A549 treated with DMSO at 1 μM for 4 hours (cell line): ENCODE measurements around the gene GNG8. TPM values are rescaled to one million over a fixed set of nuclear protein-coding genes. Genes with fewer than 3 reads are reported as not detected.

Source experiments
- total RNA-seq: library from RNA; stranded (reverse); fragments of 200-300 nt; extraction: Qiagen RNA extraction; gene quantifications from 5 replicates; pipeline ENCODE4 v1.2.3, GENCODE V29; 2022; ENCODE audit warnings: low read depth

GNG8 gene
- not detected in 5 replicates for total RNA-seq

DNA sequence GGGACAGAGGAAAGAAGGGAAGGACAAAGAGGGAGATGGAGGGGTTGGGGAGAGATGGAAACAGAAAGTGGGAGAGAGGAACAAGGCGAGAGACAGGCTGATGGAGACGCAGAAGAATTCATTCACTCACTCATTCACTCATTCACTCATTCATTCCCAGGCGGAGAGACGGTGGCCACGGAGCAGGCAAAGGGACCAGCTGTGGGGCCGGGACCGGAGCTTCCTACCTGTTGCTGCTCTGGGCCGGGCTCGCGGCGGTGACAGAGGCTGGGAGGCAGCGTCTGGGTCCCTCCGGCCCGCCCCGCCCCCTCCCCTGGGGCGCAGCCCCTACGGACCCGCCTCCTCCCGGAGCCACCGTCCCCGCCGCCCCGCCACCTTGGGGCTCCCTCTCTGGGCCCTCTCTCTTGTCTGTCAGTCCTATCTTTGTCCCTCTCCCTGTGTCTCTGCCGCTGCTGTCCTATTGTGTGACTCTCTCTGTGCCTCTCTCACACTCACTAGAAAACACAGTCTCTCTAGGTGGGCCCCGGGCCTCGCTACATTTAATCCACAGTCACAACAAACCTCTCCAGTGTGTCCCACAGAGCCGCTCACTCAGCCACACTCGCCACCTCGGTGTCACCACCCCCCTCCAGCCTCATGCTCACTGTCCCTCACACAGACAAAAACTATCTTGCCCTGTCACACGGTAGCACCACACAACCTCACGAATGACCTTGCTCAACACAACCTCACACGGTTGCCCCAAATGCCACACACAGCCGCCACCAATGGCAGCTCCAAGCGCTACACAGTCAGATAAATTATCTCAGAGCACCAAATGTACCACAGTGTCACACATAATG lies at the start of gene GNG8:
GNG8 (minus strand) TSS at position 283 of the 842 bp plus-strand sequence. CDS start 1,520 bp downstream, outside the sequence.

DNA sequence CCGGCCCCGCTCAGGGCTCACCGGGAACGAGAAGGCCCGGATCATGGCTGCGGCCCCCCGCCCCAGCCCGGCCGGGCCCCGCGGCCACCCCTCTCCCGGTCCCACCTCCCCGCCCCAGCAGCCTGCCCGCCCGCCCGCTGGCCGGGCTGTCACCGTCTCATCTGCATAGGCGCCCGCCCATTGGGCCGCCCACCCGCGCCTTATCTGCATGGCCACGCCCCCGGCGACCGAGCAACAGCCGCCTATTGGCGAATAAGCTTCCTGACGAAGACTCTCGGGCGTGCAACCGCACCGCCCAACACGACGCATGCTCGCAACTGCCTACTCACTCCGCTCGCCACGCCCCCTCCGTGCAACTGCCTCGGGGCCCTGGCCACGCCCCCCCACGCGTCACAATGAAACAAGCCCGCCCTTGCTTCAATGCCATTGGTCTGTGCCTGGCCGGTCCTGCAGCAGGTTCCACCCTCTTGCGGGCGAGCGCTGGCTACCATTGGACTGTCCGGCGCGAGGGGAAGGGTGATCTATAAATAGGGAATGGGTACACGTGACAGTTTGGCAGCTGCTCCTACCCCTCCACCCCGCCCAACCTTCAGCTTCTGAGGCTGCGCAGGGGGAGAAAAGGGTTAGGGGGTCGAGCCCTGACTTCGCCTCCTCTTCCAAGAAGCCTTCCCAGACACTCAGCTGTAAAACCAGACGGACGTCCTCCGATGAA lies 25.2 kb upstream of the GNG8 start, which contains the start of gene DACT3:
DACT3 (minus strand) TSS at position 163 of the 712 bp plus-strand sequence; CDS start at position 45, 118 bp downstream.

DNA sequence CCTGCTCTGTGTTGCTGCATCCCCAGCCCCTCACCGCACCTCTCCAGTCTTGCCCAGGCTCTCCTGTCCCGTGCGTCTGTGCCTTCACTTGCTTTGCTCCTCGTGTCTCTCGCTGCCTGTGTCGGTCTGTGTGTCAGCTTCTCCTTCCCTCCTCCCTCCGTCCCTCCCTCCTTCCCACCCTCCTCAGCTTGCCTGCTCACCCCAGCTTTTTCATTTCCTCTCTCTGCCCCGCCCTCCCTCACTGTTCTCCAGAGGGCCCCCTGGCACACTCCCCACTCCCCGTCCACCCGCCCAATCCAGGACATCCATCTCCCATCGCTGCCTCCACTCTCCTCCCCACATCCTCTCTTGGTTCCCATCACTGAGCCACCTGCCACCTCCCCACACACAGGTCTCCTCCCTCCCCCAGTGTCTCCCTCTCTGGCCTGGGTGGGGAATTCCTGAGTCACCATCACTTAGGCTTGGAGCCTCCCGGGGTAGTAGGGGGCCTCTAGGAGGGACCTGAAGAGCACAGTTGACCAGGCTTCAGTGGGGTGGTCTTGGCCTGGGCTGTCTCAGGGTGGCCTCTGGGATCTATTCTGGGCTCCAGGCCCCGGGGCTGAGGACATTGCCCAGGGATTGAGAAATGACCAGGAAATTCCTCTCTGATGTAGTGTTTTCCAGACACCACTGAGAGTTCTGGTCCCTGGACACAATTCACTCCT lies 10.9 kb downstream of the GNG8 start, which contains the start of gene PTGIR:
PTGIR (minus strand) TSS at position 132 of the 704 bp plus-strand sequence. CDS start 864 bp downstream, outside the sequence.

DNA sequence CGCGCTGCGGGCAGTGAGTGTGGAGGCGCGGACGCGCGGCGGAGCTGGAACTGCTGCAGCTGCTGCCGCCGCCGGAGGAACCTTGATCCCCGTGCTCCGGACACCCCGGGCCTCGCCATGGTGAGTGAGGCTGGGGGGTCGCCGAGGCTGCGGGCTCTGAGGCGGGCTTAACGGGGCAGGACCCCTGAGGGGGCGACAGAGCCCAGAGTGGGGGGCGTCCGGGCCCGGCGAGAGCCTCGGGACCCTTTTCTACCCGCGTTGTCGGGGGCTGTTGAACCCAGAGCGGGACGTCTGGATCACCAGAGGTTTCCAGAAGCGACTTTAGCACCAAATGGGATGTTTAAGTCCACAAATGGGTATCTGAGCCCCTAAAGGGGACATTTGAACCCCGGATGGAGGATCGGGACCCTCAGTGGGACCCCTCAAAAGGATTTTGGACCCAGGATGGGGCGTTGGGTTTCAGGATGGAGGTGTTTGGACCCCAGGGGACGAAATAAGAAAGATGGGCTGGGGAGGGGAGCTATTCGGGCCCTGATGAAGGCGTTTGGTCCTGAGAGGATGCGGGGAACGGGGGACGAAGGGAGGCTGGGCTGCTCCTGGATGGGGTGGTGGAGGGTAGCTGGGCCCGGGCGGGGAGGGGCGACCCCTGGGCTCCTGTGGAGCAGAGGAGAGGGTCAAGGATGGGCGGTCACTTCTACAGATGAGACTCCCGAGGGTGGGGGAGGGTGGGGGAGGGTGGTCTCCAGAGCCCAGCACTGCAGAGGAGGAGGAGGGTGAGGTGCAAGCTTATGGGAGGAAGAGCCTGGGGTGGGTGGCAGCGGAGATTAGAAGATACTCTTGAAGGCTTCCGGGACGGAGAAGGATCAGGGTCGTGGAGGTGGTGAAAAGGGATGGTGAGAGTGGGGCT lies 34.4 kb downstream of the GNG8 start, which contains the start of gene CALM3:
CALM3 (plus strand) TSS at position 13 of the 907 bp plus-strand sequence; CDS start at position 118, 105 bp downstream.

Other genes starting within 250 kb of the GNG8 start
- gene CCDC8, start 222.6 kb downstream of the GNG8 start, total RNA-seq = not detected in 5 replicates
- gene PNMA8C, start 207.3 kb downstream of the GNG8 start, total RNA-seq = not detected in 5 replicates
- 10.8 to 13.1 TPM (median 11.8 TPM) in 5 replicates for gene PNMA8A, start 164.6 kb downstream of the GNG8 start, total RNA-seq
- not detected in 5 replicates for gene PNMA8B, start 140.3 kb downstream of the GNG8 start, total RNA-seq
- 190 to 272 TPM (median 235 TPM) in 5 replicates for gene CALM3, start 34.9 kb downstream of the GNG8 start, total RNA-seq
- 0.05 to 0.10 TPM (median 0.08 TPM) in 3 of 5 replicates, not detected in the others for gene PTGIR, start 11.1 kb downstream of the GNG8 start, total RNA-seq
- 0.27 to 0.49 TPM (median 0.32 TPM) in 5 replicates for gene DACT3, start 25.0 kb upstream of the GNG8 start, total RNA-seq
- 27.0 to 34.5 TPM (median 30.5 TPM) in 5 replicates for gene PRKD2, start 80.9 kb upstream of the GNG8 start, total RNA-seq
- gene FKRP, start 109.9 kb upstream of the GNG8 start, total RNA-seq = 19.5 to 24.1 TPM (median 21.8 TPM) in 5 replicates
- gene STRN4, start 110.2 kb upstream of the GNG8 start, total RNA-seq = 77.3 to 91.9 TPM (median 81.9 TPM) in 5 replicates
- 247 to 297 TPM (median 272 TPM) in 5 replicates for gene SLC1A5, start 152.4 kb upstream of the GNG8 start, total RNA-seq
- gene AP2S1, start 214.6 kb upstream of the GNG8 start, total RNA-seq = 246 to 308 TPM (median 280 TPM) in 5 replicates
- gene ARHGAP35, start 224.8 kb upstream of the GNG8 start, total RNA-seq = 26.0 to 34.4 TPM (median 32.7 TPM) in 5 replicates